Central memory CD4-positive, alpha-beta T cell (primary cell): ENCODE measurements around the gene ENO1.

Experiments
- DNase-seq: peaks from one replicate; pipeline ENCODE4 v3.0.0; 2022

ENO1 gene

GRCh38 chr1:8812081-8812480 lies 66.4 kb downstream of the ENO1 start:
- DNase-seq, result no peak
